Effector CD8-positive, alpha-beta T cell (primary cell): Measurements from ENCODE around the gene TNRC18.
"Not testable (repeated sequence)": the region's sequence is repeated elsewhere in the genome, so short reads cannot be mapped to it uniquely, and the experiment has no call there.

Experiments used
- DNase-seq: peaks from one replicate; lab custom pipeline; 2025; lab: John Stamatoyannopoulos, UW

Gene TNRC18

DNA sequence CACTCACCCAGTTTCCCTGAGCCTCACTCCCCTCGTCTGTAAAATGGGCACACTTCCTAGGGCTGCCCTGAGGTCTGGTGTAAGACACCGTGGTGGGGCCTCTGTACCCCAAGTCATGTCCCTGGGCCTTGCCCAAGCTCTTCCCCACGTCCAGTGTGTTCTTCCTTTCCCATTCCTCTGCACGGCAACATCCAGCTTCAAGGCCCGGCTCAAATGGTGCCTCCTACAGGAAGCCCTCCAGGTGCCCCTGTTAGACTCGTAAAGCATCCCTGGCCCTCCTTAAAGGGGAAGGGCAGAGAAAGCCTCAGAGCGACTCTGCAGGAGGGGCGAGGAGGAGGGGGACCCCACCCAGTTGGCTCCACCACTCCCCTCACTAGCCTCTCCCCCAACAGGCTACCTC is 132.3 kb downstream of the TNRC18 start:
- DNase-seq = no peak

DNA sequence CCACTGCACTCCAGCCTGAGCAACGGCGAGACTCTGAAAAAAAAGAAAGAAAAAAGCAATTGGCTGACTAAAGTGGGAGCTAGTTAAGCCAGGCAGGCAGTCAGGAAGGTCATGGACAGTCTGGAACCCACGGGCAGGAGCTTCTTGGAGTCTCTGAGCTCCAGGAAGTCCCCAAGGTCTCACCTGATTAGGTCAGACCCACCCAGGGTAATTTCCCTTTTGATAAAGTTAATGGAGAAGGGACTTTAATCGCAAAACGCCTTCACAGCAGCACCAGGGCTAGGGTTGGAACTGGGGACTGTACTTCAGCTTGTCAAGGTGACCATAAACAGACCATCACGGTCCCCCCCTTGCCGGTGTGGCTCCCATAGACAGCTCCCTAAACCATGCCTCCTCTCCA is 134.3 kb downstream of the TNRC18 start:
- DNase-seq = no peak

DNA sequence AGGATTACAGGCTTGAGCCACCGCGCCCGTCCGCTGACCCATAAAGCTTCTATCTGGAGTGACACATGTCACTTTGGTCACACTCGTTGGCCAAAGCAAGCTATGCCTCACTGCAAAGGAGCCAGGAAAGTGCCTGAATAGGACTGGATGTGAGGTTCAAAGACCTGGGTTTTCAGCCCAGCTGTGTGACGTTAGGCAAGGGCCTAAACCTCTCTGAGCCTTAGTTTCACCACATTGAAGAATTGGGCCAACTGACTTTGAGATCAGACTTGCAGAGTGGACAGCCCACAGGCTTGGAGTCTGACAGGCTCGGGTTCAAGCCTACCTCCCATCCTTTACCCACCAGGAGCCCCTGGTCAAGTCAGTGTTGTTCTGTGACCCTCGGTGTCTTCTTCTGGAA is 135.1 kb downstream of the TNRC18 start:
- not testable (repeated sequence) for DNase-seq

DNA sequence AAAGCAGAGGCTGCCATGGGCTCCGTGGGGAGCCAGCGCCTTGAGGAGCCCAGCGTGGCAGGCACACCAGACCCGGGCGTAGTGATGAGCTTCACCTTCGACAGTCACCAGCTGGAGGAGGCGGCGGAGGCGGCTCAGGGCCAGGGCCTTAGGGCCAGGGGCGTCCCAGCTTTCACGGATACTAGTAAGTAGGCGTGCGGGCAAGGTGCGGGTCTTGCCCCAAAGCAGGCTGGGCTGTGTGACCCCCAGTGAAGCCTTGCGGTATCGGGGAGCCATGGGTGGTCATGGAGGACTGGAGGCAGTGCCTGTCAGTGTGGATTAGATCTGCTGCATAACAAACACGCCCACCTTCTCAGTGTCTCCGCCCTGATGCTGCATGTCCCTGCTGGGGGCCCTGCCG is 135.8 kb downstream of the TNRC18 start:
- no peak for DNase-seq

DNA sequence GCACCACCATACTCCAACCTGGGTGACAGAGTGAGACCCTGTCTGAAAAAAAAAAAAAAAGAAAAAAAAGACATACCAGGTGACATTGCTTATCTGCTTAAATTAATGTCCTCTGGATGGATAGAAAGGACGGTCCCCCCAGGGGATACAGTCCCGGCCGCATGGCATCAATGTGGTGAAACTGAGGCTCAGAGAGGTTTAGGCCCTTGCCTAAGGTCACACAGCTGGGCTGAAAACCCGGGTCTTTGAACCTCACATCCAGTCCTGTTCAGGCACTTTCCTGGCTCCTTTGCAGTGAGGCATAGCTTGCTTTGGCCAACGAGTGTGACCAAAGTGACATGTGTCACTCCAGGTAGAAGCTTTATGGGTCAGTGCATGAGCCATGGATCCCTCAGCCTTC is 136.3 kb downstream of the TNRC18 start:
- DNase-seq = not testable (repeated sequence)

DNA sequence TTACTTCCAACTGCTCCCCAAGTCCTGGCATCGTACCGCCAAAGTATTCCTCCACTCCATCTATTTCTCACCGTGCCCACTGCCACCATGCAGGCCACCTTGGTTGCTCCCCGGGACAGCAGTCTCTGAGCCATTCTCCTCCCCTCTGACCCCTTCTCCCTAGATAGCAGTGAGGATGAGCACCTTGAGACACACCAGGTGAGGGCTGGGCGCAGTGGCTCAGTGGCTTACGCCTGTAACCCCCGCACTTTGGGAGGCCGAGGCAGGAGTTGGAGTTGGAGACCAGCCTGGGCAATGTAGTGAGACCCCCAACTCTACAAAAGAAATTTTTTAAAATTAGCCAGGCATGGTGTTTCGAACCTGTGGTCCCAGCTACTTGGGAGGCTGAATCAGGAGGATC is 136.7 kb downstream of the TNRC18 start:
- no peak for DNase-seq

DNA sequence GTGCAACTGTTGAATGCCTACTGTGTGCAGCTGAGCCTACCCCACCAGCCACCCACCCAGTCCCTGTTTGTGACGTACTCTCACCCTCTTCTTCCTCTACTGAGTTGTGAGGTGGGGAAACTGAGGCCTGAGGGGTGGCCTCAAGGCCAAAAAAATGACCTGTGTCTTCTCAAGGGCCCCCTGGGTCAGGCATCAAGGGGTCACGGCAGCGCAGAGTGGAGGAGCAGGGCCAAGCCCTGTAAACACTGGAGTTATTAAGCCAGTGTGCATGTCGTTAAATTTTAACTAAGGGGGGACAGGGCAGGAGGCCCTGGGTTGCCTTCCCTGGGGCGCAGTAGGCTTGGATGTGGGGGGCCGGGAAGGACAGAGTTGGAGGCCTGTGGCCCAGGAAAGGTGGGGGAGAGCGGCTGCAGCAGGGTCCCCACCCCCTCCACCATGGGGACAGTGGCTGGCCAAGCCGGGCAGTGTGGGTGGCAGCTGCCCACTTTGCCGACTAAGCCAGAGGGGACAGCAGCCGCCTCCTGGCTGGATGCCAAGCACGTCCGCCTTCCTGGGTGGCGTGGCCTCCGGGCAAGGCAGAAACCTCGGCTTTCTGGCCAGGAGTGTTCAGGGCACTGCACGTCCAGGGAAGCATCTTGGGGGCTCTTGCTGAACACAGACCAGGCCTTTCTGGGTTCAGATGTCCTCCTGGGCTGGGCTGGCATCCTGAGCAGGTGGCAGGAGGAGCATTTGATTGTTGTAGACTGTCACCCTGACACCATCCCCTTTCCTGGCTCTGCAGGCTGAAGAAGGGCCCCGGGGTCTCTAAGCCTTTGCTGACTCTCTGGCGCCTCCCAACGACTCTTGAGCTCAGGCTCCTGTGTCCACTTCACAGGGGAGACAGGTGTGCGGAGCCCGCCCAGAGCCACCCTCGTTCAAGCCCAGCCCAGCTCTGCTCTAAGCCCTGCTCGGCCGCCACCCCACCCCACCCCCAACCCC is 139.0 kb downstream of the TNRC18 start:
- DNase-seq = no peak

DNA sequence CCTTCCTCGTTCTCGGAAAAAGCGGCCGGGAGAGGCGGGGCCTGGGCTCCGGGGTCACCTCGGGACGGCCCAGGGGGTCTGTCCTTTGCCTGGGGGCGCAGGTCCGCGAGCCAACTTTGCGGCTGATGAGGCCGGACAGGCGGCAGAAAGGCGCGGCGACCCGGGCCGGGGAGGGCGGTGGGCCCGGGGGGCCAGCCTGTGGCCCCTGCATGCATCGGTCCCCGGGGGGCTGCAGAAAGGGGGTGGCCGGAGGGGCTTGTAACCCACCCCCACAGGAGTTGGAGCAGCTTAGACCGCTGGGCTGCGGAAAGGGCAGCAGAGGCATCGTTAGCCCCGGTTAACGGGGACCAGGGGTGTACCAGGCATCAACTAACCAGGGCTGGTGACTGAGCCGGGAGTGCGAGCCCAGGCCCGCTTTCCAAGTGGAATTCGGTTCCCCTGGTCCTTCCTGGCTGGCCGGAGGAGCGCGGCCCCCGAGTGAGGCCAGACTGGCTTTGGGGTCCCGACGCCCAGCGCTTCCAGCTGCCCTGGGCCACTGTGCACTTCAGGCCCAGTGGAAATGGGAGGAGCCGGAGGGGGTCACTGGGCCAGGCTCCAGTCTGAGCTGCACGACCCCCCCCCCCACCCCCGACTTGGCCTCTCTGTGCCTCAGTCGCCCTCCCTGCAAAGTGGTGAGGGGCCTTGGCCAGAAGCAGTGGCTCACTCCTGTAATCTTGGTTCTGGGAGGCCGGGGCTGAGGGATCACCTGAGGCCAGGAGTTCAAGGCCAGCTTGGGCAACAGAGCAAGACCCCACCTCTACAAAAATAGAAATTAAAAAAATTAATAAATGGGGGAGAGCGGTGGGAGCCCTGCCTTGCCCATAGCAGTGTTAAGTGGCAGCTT is 140.0 kb downstream of the TNRC18 start:
- DNase-seq = no peak

DNA sequence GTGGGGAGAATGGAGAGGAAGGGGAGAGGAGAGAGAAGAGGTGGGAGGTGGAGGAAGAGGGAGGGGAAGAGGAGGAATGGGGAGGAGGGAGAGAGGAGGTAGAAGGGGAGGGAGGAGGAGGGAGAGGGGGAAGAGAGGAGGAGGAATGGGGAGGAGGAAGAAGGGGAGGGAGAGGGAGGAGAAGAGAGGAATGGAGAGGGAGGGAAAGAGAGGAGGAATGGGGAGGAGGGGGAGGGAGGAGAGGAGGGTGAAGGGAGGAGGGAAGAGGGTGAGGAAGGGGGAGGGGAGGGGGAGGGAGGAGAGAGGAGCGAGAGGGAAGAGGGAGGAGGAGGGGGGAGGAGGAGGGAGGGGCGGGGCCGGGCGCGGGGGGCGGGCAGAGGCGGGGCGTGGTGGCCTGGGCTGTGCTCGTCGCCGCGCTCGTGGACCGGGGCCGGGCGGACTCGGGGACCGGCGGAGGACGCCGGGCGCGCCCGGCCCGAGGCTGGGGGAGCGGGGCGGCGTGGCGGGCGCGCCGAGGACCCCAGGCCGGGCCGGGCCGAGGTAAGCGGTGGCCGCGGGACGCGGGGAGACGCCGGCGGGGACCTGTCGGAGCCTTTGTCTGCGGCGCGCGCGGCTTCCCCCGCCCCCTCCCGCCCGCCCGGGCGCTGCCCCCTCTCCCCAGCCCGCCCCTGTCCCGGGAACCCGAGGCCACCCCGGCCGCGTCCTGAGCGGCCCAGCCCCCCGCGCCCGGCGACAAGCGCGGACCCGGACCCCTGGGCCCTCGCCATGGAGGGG is 140.9 kb downstream of the TNRC18 start, which contains the start of gene SLC29A4:
TSS of gene SLC29A4 (plus strand) at position 401 of the 774 bp plus-strand sequence. CDS start 4,874 bp downstream, outside the sequence.
- no peak for DNase-seq

DNA sequence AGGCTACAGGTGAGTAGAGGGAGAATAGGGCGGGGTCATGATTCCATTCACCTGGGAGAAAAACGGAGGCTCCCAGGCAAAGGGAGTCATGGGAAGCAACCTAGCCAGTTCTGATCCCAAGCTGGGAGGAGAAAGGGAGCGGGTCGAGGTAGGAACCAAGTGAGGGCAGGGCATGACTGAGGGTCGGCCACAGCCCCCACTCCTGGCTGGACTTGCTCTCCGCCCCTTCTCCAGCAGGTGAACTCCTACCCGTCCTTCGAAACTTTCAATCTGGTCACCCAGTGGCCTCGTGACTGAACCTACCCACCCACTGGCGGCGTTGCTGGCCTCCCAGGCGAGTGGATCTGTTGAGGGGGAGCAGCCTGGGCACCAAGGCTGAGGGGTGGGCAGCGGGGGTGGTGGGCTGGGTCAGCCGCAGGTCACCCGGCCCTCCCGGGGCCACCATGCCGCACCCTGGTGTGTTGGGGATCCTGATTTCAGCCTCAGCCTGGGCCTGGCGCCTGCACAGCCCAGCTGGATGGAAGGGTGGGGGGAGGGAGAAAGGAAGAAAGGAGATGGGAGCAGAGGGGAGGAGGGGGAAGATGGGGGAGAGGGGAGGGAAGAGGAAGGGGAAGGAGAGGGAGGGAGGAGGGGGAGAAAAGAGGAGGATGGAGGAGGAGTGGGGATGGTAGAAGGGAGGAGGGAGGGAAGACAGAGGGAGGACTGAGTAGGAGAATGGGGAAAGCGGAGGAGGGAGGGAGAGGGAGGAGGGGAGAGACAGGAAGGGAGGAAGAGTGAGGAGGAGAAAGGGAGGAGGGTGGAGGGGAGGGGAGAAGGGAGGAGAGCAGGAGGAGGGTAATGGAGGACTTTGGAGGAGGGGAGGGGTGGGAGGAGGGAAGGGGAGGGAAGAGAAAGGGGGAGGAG is 141.8 kb downstream of the TNRC18 start:
- not testable (repeated sequence) for DNase-seq

DNA sequence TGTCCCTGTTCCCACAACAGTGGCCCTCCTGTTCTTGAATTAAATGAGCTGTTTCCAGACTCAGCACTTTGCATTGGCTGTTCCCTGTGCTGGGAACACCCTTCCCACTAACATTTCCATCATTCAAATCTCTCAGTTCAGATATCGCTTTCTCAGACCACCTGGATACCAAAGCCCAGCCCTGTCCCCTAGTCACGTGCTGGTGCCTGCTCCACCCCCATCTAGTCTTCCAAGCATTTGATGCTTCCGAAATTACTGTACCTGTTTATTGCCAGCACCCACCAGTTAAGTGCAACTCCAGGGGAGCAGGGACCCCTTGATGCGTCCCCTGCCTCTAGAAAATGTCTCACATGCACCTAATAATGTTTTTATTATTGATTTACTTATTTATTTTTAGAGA is 143.9 kb downstream of the TNRC18 start:
- DNase-seq = no peak

DNA sequence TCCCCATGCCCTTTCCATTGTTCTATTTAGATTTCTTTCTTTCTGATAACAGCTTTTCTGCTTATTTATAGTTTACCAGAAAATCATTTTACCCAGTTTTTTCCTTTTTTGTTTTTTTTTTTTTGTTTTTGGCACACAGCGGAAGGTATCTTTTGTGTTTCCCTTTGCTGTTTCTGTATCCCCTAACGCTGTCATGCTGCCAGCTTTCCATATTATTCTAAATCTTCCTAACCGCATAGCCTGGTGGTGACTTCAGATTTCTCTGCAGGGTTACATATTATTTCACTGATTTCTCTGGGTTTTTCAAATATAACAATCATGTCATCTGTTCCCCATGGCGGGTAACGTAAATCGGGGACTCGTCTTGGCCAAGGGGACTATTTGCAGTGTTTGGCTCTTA is 144.9 kb downstream of the TNRC18 start:
- DNase-seq = no peak

DNA sequence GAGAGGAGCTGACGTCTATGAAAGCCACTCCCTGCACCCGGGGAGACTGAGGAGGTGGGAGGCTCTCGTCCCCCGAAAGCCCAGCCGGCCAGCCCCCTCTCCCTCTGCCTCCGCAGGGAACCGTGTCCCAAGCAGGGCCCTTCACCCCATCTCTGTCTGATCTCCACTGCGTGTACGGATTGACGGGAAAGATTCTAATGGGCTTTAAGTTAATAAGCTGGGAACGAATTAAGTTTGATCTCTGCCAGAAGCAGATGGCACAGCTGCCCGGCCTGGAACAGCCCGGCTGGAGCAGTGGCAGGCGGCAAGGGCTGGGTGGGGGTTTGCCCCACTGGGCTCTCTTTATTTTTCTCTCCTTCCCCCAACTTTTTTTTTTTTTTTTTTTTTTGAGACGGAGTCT is 147.0 kb downstream of the TNRC18 start:
- no peak for DNase-seq

DNA sequence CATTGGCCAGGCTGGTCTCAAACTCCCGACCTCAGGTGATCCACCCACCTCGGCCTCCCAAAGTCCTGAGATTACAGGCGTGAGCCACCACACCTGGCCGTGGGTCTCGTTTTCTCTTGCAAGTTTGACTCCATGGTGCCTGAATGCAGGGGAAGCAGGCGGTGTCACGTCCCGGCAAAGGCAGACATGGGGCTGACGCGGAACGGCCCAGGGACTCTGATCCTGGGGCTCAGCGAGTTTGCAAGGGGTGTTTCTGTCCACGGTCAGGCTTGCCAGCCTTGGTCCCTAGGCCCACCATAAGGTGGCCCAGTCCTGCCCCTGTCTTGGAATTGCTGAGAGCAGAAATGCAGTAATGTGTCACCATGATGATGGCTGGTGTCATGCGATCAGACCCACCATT is 147.5 kb downstream of the TNRC18 start:
- not testable (repeated sequence) for DNase-seq

DNA sequence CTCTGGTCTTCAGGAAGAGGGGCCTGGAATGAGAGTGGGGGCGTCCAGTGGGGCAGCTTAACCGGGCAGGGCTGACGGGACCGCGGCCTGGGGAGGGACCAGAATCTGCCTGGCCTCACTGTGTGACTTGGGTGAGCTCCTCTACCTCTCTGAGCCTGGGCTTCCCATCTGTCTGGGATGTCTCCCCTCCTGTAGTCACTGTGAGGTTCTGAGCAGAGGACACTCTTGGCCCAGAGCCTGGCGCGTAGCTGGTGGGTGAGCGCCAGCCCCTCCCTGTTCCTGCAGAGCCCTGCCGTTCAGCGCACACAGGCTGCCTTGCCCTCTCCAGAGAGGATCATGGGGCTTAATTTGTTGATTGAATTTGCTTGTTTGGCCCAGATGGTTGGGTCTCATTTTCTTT is 148.1 kb downstream of the TNRC18 start:
- DNase-seq = not testable (repeated sequence)

DNA sequence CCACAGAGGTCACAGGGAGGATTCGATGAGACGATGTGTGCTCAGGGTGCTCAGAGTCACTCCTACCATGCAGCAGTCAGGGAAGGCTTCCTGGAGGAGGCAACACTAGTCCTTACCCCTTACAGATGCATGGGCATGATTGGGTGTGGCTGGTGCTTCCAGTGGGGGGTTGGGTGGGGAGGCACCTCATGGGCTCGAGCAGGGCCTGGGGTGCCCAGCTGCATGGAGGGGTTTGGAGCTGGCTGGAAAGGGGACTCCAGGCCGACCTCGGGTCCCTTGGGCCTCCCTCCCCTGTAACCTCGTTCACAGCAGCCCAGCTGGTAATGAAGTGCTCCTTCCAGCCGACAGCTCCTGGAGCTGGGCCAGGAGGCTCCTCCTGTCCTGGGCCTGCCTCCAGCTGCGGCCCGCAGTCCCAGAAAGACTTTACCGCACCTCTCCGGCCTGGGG is 148.6 kb downstream of the TNRC18 start:
- DNase-seq = not testable (repeated sequence)

DNA sequence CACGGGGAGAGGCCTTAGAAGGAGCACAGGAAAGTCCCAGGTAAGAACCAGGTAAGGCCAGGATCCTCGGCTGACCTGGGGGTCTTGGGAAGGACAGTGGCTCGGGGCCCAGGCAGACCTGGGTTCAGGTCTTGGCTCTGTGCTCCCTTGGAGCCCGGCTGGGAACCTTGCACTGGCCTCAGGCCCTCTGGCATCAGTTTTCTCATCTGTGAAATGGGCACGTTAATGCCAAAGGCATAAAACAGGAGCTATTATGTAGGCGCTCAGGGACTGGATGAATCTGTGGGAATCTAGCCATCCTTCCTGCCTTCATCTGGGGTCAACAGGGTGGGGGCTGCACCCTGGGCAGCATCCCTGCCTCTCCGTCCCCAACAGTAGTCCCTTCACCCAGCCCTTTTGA is 149.2 kb downstream of the TNRC18 start:
- DNase-seq = no peak

DNA sequence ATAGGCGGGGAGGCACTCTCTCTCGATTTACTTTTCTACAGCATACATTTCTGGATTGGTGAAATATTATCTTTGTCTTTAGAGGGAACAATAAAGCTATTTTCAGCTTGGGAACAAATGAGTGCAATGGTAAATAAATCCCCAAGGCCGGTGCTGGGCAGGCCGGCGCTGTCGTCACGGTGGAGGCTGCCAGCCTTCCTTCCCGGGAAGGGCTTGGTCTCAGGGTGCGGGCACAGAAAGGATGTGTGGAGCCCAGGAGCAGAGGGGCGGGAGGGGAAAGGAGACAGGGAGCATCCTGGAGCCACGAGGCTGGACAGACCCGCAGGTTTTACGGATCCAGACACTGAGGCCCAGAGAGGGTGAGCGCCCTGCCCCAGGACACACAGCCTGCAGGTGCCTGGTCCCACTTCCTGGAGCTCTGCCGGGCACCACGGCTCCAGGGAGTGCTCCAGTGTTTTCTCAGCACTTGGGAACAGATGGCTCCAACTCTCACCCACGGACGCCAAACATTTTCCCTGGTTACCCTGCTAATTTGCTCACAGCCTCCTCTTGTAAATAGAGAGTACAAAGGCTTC is 149.7 kb downstream of the TNRC18 start:
- not testable (repeated sequence) for DNase-seq

DNA sequence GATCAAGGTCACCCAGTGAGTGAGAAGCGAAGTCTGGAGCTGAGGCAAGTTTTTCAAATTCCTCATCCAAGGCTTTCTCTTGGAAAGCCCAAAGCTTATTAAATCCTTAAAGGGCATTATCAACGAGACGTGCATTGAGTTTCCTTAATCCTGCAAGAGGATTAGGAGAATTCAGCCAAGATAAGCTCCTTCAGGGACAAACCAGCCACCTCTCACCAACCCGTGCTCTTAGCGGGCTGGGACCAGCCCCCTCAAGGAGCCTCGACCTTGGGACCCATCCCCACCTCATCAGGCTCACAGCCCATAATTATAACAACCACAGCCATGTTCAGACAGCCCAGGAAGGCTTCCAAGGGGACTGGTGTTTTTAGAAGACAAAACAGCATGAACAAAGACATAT is 152.8 kb downstream of the TNRC18 start:
- no peak for DNase-seq

DNA sequence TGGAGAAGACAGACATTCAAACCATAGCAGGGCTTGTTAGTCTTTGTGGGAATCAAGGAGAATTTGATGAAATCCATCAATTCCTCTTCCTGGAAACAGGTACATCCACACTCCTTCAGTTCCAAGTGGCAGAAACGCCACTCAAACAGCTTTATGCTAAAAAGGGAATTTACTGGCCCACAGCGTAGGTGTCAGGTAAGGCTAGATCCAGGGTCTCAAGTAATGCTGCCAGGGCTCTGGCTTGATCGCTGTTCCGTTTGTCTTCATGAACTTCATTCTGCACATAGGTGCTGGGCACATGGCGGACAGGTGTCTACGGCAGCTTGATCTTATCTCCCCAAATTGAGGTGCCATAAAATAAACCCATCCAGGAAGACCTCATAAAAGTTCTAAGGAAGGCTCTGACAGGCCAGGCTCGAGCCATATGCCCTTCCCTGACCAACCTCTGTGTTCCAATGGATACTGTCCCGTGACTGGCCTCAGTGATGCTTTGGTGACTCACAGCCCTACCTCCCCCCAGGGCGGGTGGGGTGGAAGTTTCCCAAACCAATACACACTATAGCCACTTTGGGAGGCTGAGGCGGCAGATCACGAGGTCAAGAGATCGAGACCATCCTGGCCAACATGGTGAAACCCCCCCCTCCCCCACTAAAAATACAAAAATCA is 153.5 kb downstream of the TNRC18 start:
- not testable (repeated sequence) for DNase-seq
